Uterus (tissue), 4 donors: ENCODE results near the gene WEE1. TPM values are rescaled to one million over a fixed set of nuclear protein-coding genes. Genes with fewer than 3 reads are reported as not detected.

Source experiments
- DNase-seq, 2 donors: peaks; one replicate each; pipeline ENCODE4 v3.0.0-alpha.2; 2019 to 2020
- H3K27ac ChIP-seq, 2 donors: fragments of 200-600 bp; sonication (generic); 1 replicate in 1 of 2; 2 replicates in 1 of 2; pipeline ENCODE4 v1.5.1; 2016 to 2018
- H3K27me3 ChIP-seq, 2 donors: fragments of 200-600 bp; sonication (generic); one replicate each; pipeline ENCODE4 v1.5.1; 2018 to 2019; ENCODE audit warnings: control low read depth in 1 of 2
- H3K36me3 ChIP-seq, 2 donors: fragments of 200-600 bp; sonication (generic); one replicate each; pipeline ENCODE4 v1.5.1; 2019; ENCODE audit warnings: control low read depth in 1 of 2
- H3K4me1 ChIP-seq, 2 donors: fragments of 200-600 bp; sonication (generic); one replicate each; pipeline ENCODE4 v1.5.1; 2018 to 2019; ENCODE audit warnings: control low read depth in 1 of 2
- H3K4me3 ChIP-seq, 2 donors: fragments of 200-600 bp; sonication (generic); 1 replicate in 1 of 2; 2 replicates in 1 of 2; pipeline ENCODE4 v1.5.1; 2018 to 2019; ENCODE audit warnings: mild to moderate bottlenecking in 1 of 2
- H3K9me3 ChIP-seq, 2 donors: fragments of 200-600 bp; sonication (generic); one replicate each; pipeline ENCODE4 v1.5.1; 2019; ENCODE audit warnings: control low read depth in 1 of 2
- POLR2A ChIP-seq, 2 donors: fragments of 450-650 bp; IDR thresholded peaks; one replicate each; pipeline ENCODE4 v1.6.1; 2016; ENCODE audit warnings: antibody characterized with exemption in 2 of 2, mild to moderate bottlenecking in 1 of 2, moderate library complexity in 1 of 2
- intact Hi-C: fragments of 100-400 bp; cut with DNase I; formaldehyde crosslinking; loops from one replicate; pipeline ENCODE4 v1.15.1; 2023; ENCODE audit warnings: low total_unique reads
- total RNA-seq, 4 donors: library from RNA; depleted of rRNA in 3 of 4; stranded (reverse); fragments of >200 nt in 3 of 4; gene quantifications; one replicate each; pipeline versions ENCODE4 v1.1.0 to v1.2.4, GENCODE V29; 2014 to 2023
- TF ChIP-seq, protein P1 (sequence below), 4 experiments: fragments of 200-600 bp in 2 of 4; fragments of 450-650 bp in 2 of 4; sonication (generic) in 2 of 4; IDR thresholded peaks; one replicate each; pipeline ENCODE4 v1.5.1; 2016 to 2019; ENCODE audit warnings: antibody characterized with exemption in 4 of 4, mild to moderate bottlenecking in 2 of 4, moderate library complexity in 1 of 4
- donor health status: DM: yes; HTN: yes; CAD: no.

The WEE1 gene
- total RNA-seq, 4 donors from 2014 or later, result 30.0 to 105 (median 60.0) TPM

DNA sequence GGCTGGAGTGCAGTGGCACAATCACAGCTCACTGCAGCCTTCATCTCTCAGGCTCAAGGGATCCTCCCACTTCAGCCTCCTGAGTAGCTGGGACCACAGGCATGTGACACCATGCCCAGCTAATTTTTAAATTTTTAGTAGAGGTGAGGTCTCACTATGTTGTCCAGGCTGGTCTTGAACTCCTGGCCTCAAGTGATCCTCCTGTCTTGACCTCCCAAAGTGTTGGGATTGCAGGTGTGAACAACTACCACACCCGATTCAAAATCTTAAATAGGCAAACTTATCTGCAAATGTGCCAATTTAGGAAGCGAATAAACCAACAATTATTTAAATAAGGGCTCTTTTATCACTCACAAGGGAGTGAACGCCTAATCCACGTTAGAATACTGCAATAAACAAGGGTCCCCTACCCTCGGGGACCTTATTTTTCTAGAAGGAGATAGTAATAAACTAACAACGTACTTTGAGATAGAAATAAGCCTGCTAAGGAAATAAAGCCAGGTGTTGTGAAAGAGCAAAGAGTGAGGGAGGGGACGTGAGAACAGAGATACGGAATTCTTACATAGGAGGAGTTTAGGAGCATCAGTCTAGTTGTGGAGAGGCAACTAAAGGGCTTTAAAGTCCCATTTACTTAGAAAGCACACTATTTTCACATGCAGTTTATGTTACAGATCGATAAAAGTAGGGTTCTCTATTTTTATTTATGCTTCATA, 3.0 kb upstream of the WEE1 start:
- Histone ChIP-seq H3K4me1 (peaks cover 0 to 4% of the 10 kb centered on the region in 2 donors), H3K27me3 (no peaks in the 10 kb centered on the region), H3K4me3 (no peak overlapping the region), H3K27ac (peak overlapping the region; percentile 94 to 97), H3K9me3 (no peaks in the 10 kb centered on the region), H3K36me3 (no peaks in the 10 kb centered on the region)
- intact Hi-C loops, result no loop called here
- TF ChIP-seq, protein P1, sequence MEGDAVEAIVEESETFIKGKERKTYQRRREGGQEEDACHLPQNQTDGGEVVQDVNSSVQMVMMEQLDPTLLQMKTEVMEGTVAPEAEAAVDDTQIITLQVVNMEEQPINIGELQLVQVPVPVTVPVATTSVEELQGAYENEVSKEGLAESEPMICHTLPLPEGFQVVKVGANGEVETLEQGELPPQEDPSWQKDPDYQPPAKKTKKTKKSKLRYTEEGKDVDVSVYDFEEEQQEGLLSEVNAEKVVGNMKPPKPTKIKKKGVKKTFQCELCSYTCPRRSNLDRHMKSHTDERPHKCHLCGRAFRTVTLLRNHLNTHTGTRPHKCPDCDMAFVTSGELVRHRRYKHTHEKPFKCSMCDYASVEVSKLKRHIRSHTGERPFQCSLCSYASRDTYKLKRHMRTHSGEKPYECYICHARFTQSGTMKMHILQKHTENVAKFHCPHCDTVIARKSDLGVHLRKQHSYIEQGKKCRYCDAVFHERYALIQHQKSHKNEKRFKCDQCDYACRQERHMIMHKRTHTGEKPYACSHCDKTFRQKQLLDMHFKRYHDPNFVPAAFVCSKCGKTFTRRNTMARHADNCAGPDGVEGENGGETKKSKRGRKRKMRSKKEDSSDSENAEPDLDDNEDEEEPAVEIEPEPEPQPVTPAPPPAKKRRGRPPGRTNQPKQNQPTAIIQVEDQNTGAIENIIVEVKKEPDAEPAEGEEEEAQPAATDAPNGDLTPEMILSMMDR (IDR thresholded peaks at IDR 0.05), result no peak
- TF ChIP-seq POLR2A (IDR thresholded peaks at IDR 0.05), result no peak
- DNase-seq, result no peak

DNA sequence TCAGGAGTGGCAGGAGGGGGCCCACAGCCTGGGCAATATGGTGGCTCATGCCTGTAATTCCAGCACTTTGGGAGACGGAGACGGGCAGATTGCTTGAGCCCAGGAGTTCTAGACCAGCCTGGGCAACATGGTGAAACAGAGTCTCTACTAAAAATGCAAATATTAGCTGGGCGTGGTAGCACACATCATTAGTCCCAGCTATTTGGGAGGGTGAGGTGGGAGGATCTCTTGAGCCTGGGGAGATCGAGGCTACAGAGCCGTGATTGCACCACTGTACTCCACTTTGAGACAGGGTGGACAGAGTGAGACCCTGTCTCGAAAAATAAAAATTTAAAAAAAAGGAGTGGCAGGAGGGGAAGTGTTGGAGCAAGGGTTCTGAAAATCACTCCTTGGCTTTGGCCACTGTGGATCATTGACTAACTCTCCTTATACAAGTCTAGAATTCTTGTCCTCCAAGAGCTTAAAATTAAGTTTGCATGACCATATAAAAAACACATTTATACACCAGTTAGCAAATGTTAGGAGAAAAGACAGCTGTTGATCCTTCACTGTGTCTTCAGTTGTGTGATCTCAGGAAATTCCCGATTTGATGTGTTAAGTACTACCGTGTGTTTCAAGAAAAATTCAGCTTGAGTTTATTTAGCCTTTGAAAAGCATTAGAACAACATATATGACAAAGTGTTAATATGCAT, 2.3 kb upstream of the WEE1 start:
- no peak for TF ChIP-seq POLR2A (IDR thresholded peaks at IDR 0.05)
- TF ChIP-seq, protein P1 (IDR thresholded peaks at IDR 0.05), result no peak
- Histone ChIP-seq H3K4me3 (no peak overlapping the region), H3K4me1 (peaks cover 0 to 4% of the 10 kb centered on the region in 2 donors), H3K27me3 (no peaks in the 10 kb centered on the region), H3K9me3 (no peaks in the 10 kb centered on the region), H3K36me3 (no peaks in the 10 kb centered on the region), H3K27ac (no peak overlapping the region)
- no peak for DNase-seq
- intact Hi-C loops, result no loop called here

DNA sequence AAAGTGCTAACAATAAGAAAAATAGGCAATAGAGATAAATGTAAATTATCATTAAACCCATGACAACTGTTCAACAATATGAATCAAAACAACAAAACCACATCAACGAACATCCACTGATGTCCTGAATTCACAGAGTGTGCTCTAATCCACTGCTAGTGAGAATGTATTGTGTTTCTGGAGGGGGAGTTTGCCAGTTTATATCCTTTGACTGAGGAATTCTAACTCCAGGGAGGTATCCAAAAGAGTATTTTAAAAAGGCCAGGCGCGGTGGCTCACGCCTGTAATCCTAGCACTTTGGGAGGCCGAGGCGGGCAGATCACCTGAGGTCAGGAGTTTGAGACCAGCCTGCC, 1.7 kb upstream of the WEE1 start:
- intact Hi-C loops, result no loop called here
- peak overlapping the region in 1 of 2 donors; percentile 97 for H3K27ac ChIP-seq
- H3K4me1 ChIP-seq, result no peaks in the 10 kb centered on the region

DNA sequence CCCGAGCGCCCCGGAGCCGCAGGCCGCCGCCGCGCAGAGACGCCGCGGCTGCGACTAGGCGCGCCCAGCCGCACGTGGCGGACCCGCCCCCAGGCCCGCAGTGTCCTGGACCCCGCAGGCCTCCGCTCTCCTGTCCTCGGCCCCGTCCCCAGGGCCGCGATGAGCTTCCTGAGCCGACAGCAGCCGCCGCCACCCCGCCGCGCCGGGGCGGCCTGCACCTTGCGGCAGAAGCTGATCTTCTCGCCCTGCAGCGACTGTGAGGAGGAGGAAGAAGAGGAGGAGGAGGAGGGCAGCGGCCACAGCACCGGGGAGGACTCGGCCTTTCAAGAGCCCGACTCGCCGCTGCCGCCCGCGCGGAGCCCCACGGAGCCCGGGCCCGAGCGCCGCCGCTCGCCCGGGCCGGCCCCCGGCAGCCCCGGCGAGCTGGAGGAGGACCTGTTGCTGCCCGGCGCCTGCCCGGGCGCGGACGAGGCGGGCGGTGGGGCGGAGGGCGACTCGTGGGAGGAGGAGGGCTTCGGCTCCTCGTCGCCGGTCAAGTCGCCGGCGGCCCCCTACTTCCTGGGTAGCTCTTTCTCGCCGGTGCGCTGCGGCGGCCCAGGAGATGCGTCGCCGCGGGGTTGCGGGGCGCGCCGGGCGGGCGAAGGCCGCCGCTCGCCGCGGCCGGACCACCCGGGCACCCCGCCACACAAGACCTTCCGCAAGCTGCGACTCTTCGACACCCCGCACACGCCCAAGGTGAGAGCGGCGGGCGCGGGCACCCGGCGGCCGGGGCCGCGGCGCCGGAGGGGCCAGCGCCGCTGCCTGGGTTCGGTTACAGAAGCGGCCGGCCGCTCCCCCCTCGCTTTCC, 528 bp downstream of the WEE1 start:
- no peaks in the 10 kb centered on the region for H3K9me3 ChIP-seq
- H3K4me1 ChIP-seq, result no peaks in the 10 kb centered on the region
- H3K36me3 ChIP-seq, result no peaks in the 10 kb centered on the region
- intact Hi-C loops, result no loop called here
- peak in 1 of 2 donors; percentile 42 for DNase-seq
- peak overlapping the region; percentile 97 to 99 for H3K27ac ChIP-seq
- H3K4me3 ChIP-seq, result peak overlapping the region; percentile 76 to 83
- no peaks in the 10 kb centered on the region for H3K27me3 ChIP-seq
- TF ChIP-seq, protein P1 (IDR thresholded peaks at IDR 0.05), result no peak

More for the DNA sequence above, 1.7 kb upstream of the WEE1 start:
- H3K27me3 ChIP-seq, result no peaks in the 10 kb centered on the region
- H3K9me3 ChIP-seq, result no peaks in the 10 kb centered on the region
- no peak for TF ChIP-seq POLR2A (IDR thresholded peaks at IDR 0.05)
- TF ChIP-seq, protein P1 (IDR thresholded peaks at IDR 0.05), result no peak
- DNase-seq, result no peak
- H3K36me3 ChIP-seq, result no peaks in the 10 kb centered on the region
- no peak overlapping the region for H3K4me3 ChIP-seq
